GM18511 (cell line): ENCODE measurements around the gene ADM2.

Source experiments
- ATAC-seq: cut with Tn5 transposase; IDR thresholded peaks from one replicate; pipeline ENCODE4 v1.9.1; 2021; ENCODE audit warnings: mild to moderate bottlenecking, moderate library complexity; ENCODE audit not compliant: unreplicated experiment

The ADM2 gene

GRCh38 chr22:50483977-50484853, 2.9 kb downstream of the ADM2 start:
- ATAC-seq, result no peak

GRCh38 chr22:50485221-50486131, 4.1 kb downstream of the ADM2 start:
- ATAC-seq, result no peak

- ATAC-seq, result no peak
Observed at GRCh38 chr22:50486561-50487289, 5.4 kb downstream of the ADM2 start, which contains the start of gene MIOX. Gene MIOX, plus strand, starts transcription at chr22:50486859. Its CDS starts 39 bp downstream, at chr22:50486898.

- no peak for ATAC-seq
Observed at GRCh38 chr22:50487290-50488005, 6.1 kb downstream of the ADM2 start.

- no peak for ATAC-seq
Observed at GRCh38 chr22:50488006-50488677, 6.8 kb downstream of the ADM2 start.

- ATAC-seq, result no peak
Observed at GRCh38 chr22:50488886-50489285, 7.5 kb downstream of the ADM2 start.

- ATAC-seq, result no peak
Observed at GRCh38 chr22:50489363-50490243, 8.3 kb downstream of the ADM2 start.

GRCh38 chr22:50490531-50491308, 9.4 kb downstream of the ADM2 start:
- no peak for ATAC-seq

- no peak for ATAC-seq
Observed at GRCh38 chr22:50497093-50497492, 15.8 kb downstream of the ADM2 start.

- ATAC-seq, result no peak
Observed at GRCh38 chr22:50498322-50498890, 17.1 kb downstream of the ADM2 start.

GRCh38 chr22:50500452-50500851, 19.1 kb downstream of the ADM2 start:
- no peak for ATAC-seq

GRCh38 chr22:50502096-50502495, 20.8 kb downstream of the ADM2 start:
- no peak for ATAC-seq

GRCh38 chr22:50502628-50503474, 21.5 kb downstream of the ADM2 start:
- ATAC-seq, result no peak

GRCh38 chr22:50503475-50504145, 22.3 kb downstream of the ADM2 start:
- ATAC-seq, result no peak

- ATAC-seq, result no peak
Observed at GRCh38 chr22:50504369-50505211, 23.2 kb downstream of the ADM2 start.
